Measurements from ENCODE around the gene PACSIN2.
A peak's percentile ranks its signal among the peaks of the same experiment; 100 is the strongest.

DNA sequence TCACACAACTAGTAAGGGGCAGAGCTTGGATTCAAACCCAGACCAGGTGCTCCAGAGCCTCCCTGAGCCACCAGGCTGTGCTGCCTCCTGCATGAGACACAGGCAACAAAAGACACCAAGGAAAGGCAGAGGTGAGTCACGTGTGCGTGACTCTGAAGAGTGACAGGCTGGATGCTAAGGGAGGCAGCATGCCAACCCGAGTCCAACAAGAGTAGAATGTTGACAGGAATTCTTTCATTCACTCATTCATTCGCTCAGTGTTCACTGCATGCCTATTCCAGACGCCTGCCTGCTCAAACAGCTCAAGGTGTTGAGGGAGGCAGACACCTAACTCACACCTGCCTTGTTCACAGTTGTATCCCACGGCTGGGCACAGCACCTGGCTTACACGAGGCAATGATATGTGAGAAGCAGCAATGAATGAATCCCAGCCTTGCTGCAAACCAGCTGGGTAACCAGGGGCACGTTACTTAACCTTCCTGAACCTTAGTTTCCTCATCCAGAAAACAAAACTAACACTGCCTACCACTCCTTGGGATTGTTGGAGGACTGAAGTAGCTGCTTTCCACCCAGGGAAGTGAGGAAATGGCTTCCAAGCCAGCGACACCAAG is 84.0 kb downstream of the PACSIN2 start:
- no peak for TF ChIP-seq ZNF384 (IDR thresholded peaks at IDR 0.05)
- no peak for TF ChIP-seq SUZ12 (IDR thresholded peaks at IDR 0.05)
- TF ChIP-seq HDGF (IDR thresholded peaks at IDR 0.05; ENCODE audit: borderline replicate concordance), result no peak
- TF ChIP-seq BHLHE40 (IDR thresholded peaks at IDR 0.05; ENCODE audit: borderline replicate concordance), result no peak
- TF ChIP-seq FOXM1 (IDR thresholded peaks at IDR 0.05; ENCODE audit: borderline replicate concordance), result no peak
- TF ChIP-seq ELF4 (IDR thresholded peaks at IDR 0.05), result no peak
- no peak for TF ChIP-seq ARNT (IDR thresholded peaks at IDR 0.05)
- peak; percentile 27; the same call in 1 of the 2 replicates for TF ChIP-seq PKNOX1 (IDR thresholded peaks at IDR 0.05)
- no peak for TF ChIP-seq SP1 (IDR thresholded peaks at IDR 0.05)
- no peak for TF ChIP-seq LEF1 (IDR thresholded peaks at IDR 0.05; ENCODE audit: borderline replicate concordance)

Data from HEK293T (cell line).